ENCODE results near the gene CARTPT. TPM values are rescaled to one million over a fixed set of nuclear protein-coding genes. Genes with fewer than 3 reads are reported as not detected.

The CARTPT gene
- polyA plus RNA-seq, 1 experiment: not detected

DNA sequence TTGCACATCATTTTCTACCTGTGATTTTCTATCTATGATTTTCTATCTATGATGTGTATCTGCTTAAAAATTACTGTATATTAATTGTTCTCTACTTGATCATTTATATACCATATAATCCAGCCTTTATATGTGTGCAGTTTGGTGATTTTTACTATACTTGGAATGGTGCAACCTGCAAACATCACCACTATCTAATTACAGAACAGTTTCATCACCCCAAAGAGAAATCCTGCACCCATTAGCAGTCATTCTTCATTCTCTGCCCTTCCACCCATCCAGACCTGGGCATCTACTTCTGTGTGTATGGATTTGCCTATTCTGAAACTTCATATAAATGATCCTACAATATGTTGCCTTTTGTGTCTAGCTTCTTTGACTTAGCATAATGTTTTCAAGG lies 51.3 kb downstream of the CARTPT start:
- ChIA-PET POLR2A (no interaction called here), CTCF (no interaction called here)
- peaks cover 5% of the 10 kb centered on the region for H3K27me3 ChIP-seq (ENCODE audit: control insufficient read depth, insufficient read depth, low read length)
- H3K27ac ChIP-seq (ENCODE audit: low read depth, low read length): no peak overlapping the region
- no peaks in the 10 kb centered on the region for H3K9me3 ChIP-seq (ENCODE audit: control insufficient read depth, insufficient read depth, low read length)
- TF ChIP-seq, protein P1, sequence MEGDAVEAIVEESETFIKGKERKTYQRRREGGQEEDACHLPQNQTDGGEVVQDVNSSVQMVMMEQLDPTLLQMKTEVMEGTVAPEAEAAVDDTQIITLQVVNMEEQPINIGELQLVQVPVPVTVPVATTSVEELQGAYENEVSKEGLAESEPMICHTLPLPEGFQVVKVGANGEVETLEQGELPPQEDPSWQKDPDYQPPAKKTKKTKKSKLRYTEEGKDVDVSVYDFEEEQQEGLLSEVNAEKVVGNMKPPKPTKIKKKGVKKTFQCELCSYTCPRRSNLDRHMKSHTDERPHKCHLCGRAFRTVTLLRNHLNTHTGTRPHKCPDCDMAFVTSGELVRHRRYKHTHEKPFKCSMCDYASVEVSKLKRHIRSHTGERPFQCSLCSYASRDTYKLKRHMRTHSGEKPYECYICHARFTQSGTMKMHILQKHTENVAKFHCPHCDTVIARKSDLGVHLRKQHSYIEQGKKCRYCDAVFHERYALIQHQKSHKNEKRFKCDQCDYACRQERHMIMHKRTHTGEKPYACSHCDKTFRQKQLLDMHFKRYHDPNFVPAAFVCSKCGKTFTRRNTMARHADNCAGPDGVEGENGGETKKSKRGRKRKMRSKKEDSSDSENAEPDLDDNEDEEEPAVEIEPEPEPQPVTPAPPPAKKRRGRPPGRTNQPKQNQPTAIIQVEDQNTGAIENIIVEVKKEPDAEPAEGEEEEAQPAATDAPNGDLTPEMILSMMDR (IDR thresholded peaks at IDR 0.05; ENCODE audit: low read depth, low read length): no peak
- H3K4me3 ChIP-seq (ENCODE audit: low read depth, low read length): no peak overlapping the region
- no peak for DNase-seq (ENCODE audit: low read depth, low spot score)

Other genes starting within 250 kb of the CARTPT start
- gene MCCC2, start 131.9 kb upstream of the CARTPT start, polyA plus RNA-seq (2011; rRNA removed): 26.0 and 30.7 TPM in 2 replicates